Measurements from ENCODE around the gene DENND1A. TPM values are rescaled to one million over a fixed set of nuclear protein-coding genes. Genes with fewer than 3 reads are reported as not detected.

DENND1A gene
- total RNA-seq, 1 experiment from 2014 or later, result 50.1 TPM

DNA sequence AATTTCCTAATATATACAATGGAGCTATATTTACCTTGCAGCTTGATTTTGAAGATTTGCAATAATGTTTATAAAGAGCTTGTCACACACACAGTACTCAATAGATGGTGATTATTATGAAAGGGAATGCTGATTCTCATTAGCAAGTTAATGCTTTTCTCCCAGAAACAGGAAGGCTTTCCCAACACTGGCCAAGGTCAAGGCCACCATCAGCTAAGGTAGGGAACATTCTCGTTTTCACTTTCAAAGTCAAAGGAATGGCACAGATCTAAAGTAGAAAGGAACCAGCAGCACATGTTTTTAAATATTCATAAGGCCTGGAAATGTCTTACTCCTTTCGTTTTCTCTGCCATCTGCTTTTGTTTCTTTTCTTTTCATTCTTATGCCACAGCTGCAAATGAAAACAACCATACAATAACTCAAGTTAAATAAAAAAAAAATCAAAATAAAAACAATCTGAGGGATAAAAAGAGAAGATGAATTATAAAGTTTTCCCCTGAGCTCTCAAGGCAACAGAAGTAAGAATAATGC is 307.1 kb downstream of the DENND1A start:
- no peak for DNase-seq

DNA sequence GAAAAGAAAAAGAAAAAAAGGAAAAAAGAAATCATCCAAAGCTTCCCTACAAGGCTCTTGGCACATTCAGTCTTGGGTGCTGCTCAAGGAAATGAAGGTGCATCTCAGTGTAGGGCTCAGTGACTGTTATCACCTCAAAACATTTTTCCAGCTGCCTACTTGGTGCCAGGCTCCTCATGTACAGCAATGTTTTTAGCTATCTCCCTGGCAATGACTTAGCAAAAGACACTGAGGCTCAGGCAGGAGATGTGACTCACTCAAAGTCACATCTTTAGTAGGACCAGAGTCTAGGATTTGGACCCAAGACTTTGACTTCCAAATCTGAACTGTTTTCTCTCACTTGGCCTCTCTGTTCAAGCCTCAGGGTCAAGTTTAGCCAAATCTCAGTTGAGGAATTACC is 309.7 kb downstream of the DENND1A start:
- Histone ChIP-seq H3K9me3 (ENCODE audit: low read length) (no peaks in the 10 kb centered on the region), H2AFZ (ENCODE audit: low read length) (no peak overlapping the region), H3K4me1 (ENCODE audit: low read length) (no peaks in the 10 kb centered on the region), H4K20me1 (ENCODE audit: insufficient read depth, low read depth, low read length) (no peaks in the 10 kb centered on the region), H3K27ac (ENCODE audit: low read length) (no peak overlapping the region), H3K9me2 (replicated peaks; ENCODE audit: insufficient read depth, low read length) (no peaks in the 10 kb centered on the region), H3K9ac (ENCODE audit: low read length) (no peak overlapping the region), H3K4me3 (ENCODE audit: low read length) (no peak overlapping the region), H3K4me2 (ENCODE audit: low read depth, low read length, poor library complexity, severe bottlenecking) (no peak overlapping the region), H3K36me3 (ENCODE audit: insufficient read depth, low read length) (no peaks in the 10 kb centered on the region), H3K27me3 (ENCODE audit: low read length) (no peaks in the 10 kb centered on the region), H3K79me2 (ENCODE audit: low read length) (no peaks in the 10 kb centered on the region)
- DNase-seq, result no peak

More for the DNA sequence above, 307.1 kb downstream of the DENND1A start:
- no peaks in the 10 kb centered on the region for H3K9me3 ChIP-seq (ENCODE audit: low read length)
- no peaks in the 10 kb centered on the region for H3K79me2 ChIP-seq (ENCODE audit: low read length)
- H3K4me1 ChIP-seq (ENCODE audit: low read length), result no peaks in the 10 kb centered on the region
- no peaks in the 10 kb centered on the region for H4K20me1 ChIP-seq (ENCODE audit: insufficient read depth, low read depth, low read length)
- H3K4me2 ChIP-seq (ENCODE audit: low read depth, low read length, poor library complexity, severe bottlenecking), result no peak overlapping the region
- H3K27ac ChIP-seq (ENCODE audit: low read length), result no peak overlapping the region
- no peaks in the 10 kb centered on the region for H3K9me2 ChIP-seq (replicated peaks; ENCODE audit: insufficient read depth, low read length)
- no peaks in the 10 kb centered on the region for H3K36me3 ChIP-seq (ENCODE audit: insufficient read depth, low read length)
- H3K27me3 ChIP-seq (ENCODE audit: low read length), result no peaks in the 10 kb centered on the region
- H3K4me3 ChIP-seq (ENCODE audit: low read length), result no peak overlapping the region
- no peak overlapping the region for H3K9ac ChIP-seq (ENCODE audit: low read length)
- no peak overlapping the region for H2AFZ ChIP-seq (ENCODE audit: low read length)

DNA sequence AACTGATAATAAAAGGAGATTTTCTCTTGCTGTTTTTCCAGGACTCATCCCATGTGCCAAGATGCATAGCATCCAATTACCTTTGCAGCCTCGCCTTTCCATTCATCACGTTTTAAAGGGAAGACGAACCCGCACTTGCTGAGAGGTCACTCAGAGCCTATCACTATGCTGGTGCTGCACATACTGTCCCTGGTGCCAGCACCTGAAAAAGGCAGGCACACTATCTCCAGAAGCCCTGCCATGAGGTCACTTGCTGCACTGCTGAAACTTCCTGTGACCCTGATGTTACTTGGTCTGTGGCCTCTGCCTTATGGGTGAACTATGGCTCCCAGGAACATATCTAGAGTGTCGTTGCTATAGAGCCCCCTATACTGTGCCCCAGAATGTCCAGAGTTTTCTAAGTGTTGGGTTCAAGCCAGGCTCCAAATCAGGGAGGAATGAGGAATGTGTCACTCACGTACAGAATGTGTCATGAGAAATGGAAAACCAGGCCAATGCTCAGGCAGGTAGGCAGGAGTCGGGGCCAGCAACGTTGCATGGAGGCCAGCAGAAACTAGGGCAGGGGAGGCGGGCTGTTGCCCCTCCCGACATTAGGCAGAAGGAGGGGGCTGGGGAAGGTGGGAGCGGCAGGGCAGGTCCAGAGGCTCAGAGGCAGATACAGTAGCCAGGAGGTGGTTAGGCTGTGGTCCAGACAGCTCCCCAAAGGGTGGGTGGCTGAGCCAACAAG is 311.8 kb downstream of the DENND1A start:
- no peaks in the 10 kb centered on the region for H3K9me3 ChIP-seq (ENCODE audit: low read length)
- no peaks in the 10 kb centered on the region for H3K36me3 ChIP-seq (ENCODE audit: insufficient read depth, low read length)
- DNase-seq, result no peak
- no peaks in the 10 kb centered on the region for H3K9me2 ChIP-seq (replicated peaks; ENCODE audit: insufficient read depth, low read length)
- no peak overlapping the region for H3K9ac ChIP-seq (ENCODE audit: low read length)
- H3K4me2 ChIP-seq (ENCODE audit: low read depth, low read length, poor library complexity, severe bottlenecking), result no peak overlapping the region
- H3K27ac ChIP-seq (ENCODE audit: low read length), result no peak overlapping the region
- no peaks in the 10 kb centered on the region for H4K20me1 ChIP-seq (ENCODE audit: insufficient read depth, low read depth, low read length)
- H2AFZ ChIP-seq (ENCODE audit: low read length), result no peak overlapping the region
- H3K4me1 ChIP-seq (ENCODE audit: low read length), result no peaks in the 10 kb centered on the region
- no peak overlapping the region for H3K4me3 ChIP-seq (ENCODE audit: low read length)
- H3K27me3 ChIP-seq (ENCODE audit: low read length), result no peaks in the 10 kb centered on the region
- H3K79me2 ChIP-seq (ENCODE audit: low read length), result no peaks in the 10 kb centered on the region

DNA sequence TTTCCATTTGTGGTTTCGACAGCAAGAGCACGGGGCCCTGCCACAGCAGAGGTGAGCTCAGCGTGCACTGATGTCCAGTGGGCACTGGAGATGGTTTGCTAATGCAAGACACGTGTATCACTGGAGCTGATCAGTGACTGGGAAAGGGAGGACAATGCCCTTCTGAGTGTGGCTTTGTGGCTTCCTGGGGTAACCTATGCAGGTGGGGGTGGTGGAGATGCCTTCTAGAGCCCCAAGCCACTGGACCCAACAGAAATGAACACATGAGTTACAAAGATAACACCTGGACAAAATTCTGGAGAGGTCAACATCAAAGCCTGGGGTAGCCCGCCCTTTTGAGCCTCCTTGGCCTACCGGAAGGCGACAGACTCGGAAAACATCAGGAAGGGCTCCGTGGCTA is 312.6 kb downstream of the DENND1A start:
- Histone ChIP-seq H3K4me2 (ENCODE audit: low read depth, low read length, poor library complexity, severe bottlenecking) (no peak overlapping the region), H2AFZ (ENCODE audit: low read length) (no peak overlapping the region), H3K9ac (ENCODE audit: low read length) (no peak overlapping the region), H4K20me1 (ENCODE audit: insufficient read depth, low read depth, low read length) (no peaks in the 10 kb centered on the region), H3K9me2 (replicated peaks; ENCODE audit: insufficient read depth, low read length) (no peaks in the 10 kb centered on the region), H3K4me3 (ENCODE audit: low read length) (no peak overlapping the region), H3K4me1 (ENCODE audit: low read length) (no peaks in the 10 kb centered on the region), H3K9me3 (ENCODE audit: low read length) (no peaks in the 10 kb centered on the region), H3K27me3 (ENCODE audit: low read length) (no peaks in the 10 kb centered on the region), H3K79me2 (ENCODE audit: low read length) (no peaks in the 10 kb centered on the region), H3K27ac (ENCODE audit: low read length) (no peak overlapping the region), H3K36me3 (ENCODE audit: insufficient read depth, low read length) (no peaks in the 10 kb centered on the region)
- no peak for DNase-seq

DNA sequence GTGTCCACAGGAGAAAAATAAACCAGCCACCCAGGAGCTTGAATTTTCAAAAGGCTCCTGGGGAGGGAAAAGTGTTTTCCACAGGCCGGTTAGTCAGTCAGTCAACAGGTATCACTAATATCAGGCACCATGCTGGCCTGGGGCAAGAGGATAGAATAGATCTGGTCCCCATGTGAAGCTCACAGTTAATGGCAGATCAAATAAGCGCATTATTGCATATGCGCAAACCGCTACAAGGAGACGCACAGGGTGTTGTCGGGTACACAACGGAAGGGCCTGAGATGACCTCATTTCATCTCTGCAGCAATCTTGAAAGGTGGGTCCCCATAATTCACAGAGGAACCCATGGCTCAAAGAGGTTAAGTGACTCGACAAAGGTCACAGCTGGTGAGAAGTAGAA is 313.2 kb downstream of the DENND1A start:
- H3K9me2 ChIP-seq (replicated peaks; ENCODE audit: insufficient read depth, low read length), result no peaks in the 10 kb centered on the region
- H3K9ac ChIP-seq (ENCODE audit: low read length), result no peak overlapping the region
- H3K9me3 ChIP-seq (ENCODE audit: low read length), result no peaks in the 10 kb centered on the region
- H3K36me3 ChIP-seq (ENCODE audit: insufficient read depth, low read length), result no peaks in the 10 kb centered on the region
- H3K27ac ChIP-seq (ENCODE audit: low read length), result no peak overlapping the region
- H3K4me1 ChIP-seq (ENCODE audit: low read length), result no peaks in the 10 kb centered on the region
- no peak overlapping the region for H3K4me3 ChIP-seq (ENCODE audit: low read length)
- no peaks in the 10 kb centered on the region for H3K27me3 ChIP-seq (ENCODE audit: low read length)
- H3K4me2 ChIP-seq (ENCODE audit: low read depth, low read length, poor library complexity, severe bottlenecking), result no peak overlapping the region
- H2AFZ ChIP-seq (ENCODE audit: low read length), result no peak overlapping the region
- no peaks in the 10 kb centered on the region for H4K20me1 ChIP-seq (ENCODE audit: insufficient read depth, low read depth, low read length)
- no peak for DNase-seq
- no peaks in the 10 kb centered on the region for H3K79me2 ChIP-seq (ENCODE audit: low read length)

DNA sequence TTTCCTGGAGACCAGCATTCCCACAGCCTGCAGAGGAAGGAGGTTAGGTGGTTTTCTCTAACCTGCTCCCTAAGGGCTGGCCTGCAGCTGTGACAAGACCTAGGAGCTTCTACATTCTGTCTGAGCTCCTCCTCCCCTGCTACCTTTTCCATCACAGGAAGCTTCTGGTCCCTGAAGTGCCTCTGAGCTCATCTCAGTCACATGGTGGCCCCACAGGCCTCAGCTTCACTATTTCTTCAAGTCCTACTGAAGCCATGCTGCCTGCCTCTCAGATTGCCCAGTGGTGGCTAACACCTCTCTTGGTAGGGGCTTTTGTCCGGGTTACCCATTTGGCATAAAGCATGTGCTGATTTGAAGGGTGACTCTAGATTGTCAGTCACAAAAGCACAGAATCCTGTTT is 314.5 kb downstream of the DENND1A start:
- Histone ChIP-seq H3K27me3 (ENCODE audit: low read length) (no peaks in the 10 kb centered on the region), H3K36me3 (ENCODE audit: insufficient read depth, low read length) (no peaks in the 10 kb centered on the region), H3K4me1 (ENCODE audit: low read length) (no peaks in the 10 kb centered on the region), H3K9me3 (ENCODE audit: low read length) (no peaks in the 10 kb centered on the region), H3K27ac (ENCODE audit: low read length) (no peak overlapping the region), H3K9me2 (replicated peaks; ENCODE audit: insufficient read depth, low read length) (no peaks in the 10 kb centered on the region), H3K4me2 (ENCODE audit: low read depth, low read length, poor library complexity, severe bottlenecking) (no peak overlapping the region), H3K9ac (ENCODE audit: low read length) (no peak overlapping the region), H3K4me3 (ENCODE audit: low read length) (no peak overlapping the region), H2AFZ (ENCODE audit: low read length) (no peak overlapping the region), H4K20me1 (ENCODE audit: insufficient read depth, low read depth, low read length) (no peaks in the 10 kb centered on the region), H3K79me2 (ENCODE audit: low read length) (no peaks in the 10 kb centered on the region)
- DNase-seq, result no peak

DNA sequence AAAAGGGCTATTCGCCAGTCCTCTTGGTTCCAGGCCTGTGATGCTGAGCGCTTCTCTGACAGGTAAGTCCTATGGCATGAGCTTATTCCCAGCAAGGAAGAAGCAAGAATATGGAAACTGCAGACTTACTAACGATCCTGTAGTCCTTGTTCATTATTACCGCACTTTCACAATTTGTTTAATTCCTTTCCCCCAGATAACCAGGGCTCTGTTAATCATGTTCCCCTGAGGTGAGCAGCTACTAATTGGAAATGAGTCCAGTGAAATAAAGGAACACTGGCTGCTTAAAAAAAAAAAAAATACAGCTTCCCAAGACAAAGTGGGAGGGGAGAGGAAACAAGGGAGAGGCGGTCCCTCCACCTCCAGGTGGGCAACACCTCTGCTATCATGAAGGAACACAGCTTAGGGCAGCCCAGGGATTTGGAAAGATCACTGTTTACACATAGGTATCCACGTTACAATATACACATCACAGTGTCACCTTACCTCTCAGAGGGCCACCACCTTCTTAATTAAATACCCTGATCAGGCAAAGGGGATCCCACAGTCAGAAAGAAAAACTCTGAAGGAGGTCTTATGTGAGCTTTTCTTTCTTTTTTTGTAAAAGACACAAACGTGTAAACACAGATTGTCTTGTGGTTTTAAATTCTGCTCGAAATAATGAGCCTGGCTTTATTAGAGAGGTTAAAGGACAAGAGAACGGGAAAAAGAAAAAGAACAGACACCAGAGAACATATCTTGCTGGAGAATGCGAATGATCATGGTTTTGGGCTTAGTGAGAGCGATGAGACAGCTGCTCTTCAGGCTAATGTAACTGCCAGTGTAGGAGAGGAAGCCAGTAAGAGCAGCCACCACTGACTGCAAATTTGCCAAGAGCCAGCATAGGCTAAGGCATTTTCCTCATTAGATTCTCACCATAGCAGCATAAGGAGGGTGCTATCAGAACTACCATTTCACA is 315.3 kb downstream of the DENND1A start:
- H3K4me2 ChIP-seq (ENCODE audit: low read depth, low read length, poor library complexity, severe bottlenecking), result no peak overlapping the region
- no peaks in the 10 kb centered on the region for H3K9me3 ChIP-seq (ENCODE audit: low read length)
- no peaks in the 10 kb centered on the region for H3K36me3 ChIP-seq (ENCODE audit: insufficient read depth, low read length)
- no peak overlapping the region for H3K27ac ChIP-seq (ENCODE audit: low read length)
- H3K9me2 ChIP-seq (replicated peaks; ENCODE audit: insufficient read depth, low read length), result no peaks in the 10 kb centered on the region
- no peaks in the 10 kb centered on the region for H3K4me1 ChIP-seq (ENCODE audit: low read length)
- no peak overlapping the region for H3K4me3 ChIP-seq (ENCODE audit: low read length)
- H4K20me1 ChIP-seq (ENCODE audit: insufficient read depth, low read depth, low read length), result no peaks in the 10 kb centered on the region
- no peak overlapping the region for H3K9ac ChIP-seq (ENCODE audit: low read length)
- H2AFZ ChIP-seq (ENCODE audit: low read length), result no peak overlapping the region
- no peaks in the 10 kb centered on the region for H3K79me2 ChIP-seq (ENCODE audit: low read length)
- H3K27me3 ChIP-seq (ENCODE audit: low read length), result no peaks in the 10 kb centered on the region
- no peak for DNase-seq

DNA sequence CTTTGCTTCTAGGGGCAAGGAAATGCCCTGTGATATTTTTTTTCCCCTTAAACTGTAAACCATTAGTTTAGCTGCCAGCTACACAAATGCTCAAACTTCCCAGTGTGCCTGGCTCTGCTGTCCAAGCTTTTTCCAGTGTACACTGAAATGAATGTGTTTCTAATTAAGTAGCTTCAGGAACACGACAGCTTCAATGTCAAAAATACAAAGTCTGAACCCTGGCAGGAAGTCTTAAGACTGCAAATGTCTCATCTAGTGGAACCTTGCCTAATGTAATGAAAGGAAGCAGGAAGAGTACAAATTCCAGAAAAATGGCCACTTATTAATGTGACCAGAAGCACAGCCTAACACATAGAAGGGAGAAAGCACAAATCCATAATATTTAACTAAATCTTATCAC is 318.7 kb downstream of the DENND1A start:
- Histone ChIP-seq H3K79me2 (ENCODE audit: low read length) (no peaks in the 10 kb centered on the region), H2AFZ (ENCODE audit: low read length) (no peak overlapping the region), H3K27ac (ENCODE audit: low read length) (no peak overlapping the region), H3K9me3 (ENCODE audit: low read length) (no peaks in the 10 kb centered on the region), H3K9me2 (replicated peaks; ENCODE audit: insufficient read depth, low read length) (no peaks in the 10 kb centered on the region), H3K9ac (ENCODE audit: low read length) (no peak overlapping the region), H3K27me3 (ENCODE audit: low read length) (no peaks in the 10 kb centered on the region), H3K4me1 (ENCODE audit: low read length) (peaks cover 17% of the 10 kb centered on the region), H3K36me3 (ENCODE audit: insufficient read depth, low read length) (no peaks in the 10 kb centered on the region), H3K4me2 (ENCODE audit: low read depth, low read length, poor library complexity, severe bottlenecking) (no peak overlapping the region), H4K20me1 (ENCODE audit: insufficient read depth, low read depth, low read length) (no peaks in the 10 kb centered on the region), H3K4me3 (ENCODE audit: low read length) (no peak overlapping the region)
- no peak for DNase-seq

Measured in Karpas-422 (cell line).